ENCODE data around the gene PCNA. TPM values are rescaled to one million over a fixed set of nuclear protein-coding genes. Genes with fewer than 3 reads are reported as not detected.
A peak's percentile ranks its signal among the peaks of the same experiment; 100 is the strongest.

Gene PCNA
- total and polyA plus RNA-seq, 2 of the 4 experiments (the other 2 are of a cell fraction) = 155 to 213 TPM

GRCh38 chr20:5119143-5119434 lies 669 bp downstream of the PCNA start:
- no peak overlapping the region for H4K5ac ChIP-seq (ENCODE audit: low read depth, low read length)
- H3K4me3 ChIP-seq (ENCODE audit: insufficient read depth, low read depth, low read length) = peak overlapping the region; percentile 70
- in situ Hi-C loops (cut with MboI; ENCODE audit: low sequenced_read_pairs) = no loop called here
- H3K9me1 ChIP-seq (ENCODE audit: insufficient read depth, low read length) = no peaks in the 10 kb centered on the region
- peak overlapping the region; percentile 86 for H2AK9ac ChIP-seq (replicated peaks; ENCODE audit: low read depth, low read length, poor library complexity)
- no peak overlapping the region for H2AK5ac ChIP-seq (ENCODE audit: low read depth, low read length)
- H3K27me3 ChIP-seq (ENCODE audit: control insufficient read depth, insufficient read depth, low read length) = no peaks in the 10 kb centered on the region
- H4K20me1 ChIP-seq (ENCODE audit: insufficient read depth, low read length) = peaks cover 18% of the 10 kb centered on the region
- no peak overlapping the region for H2BK20ac ChIP-seq (ENCODE audit: low read depth, low read length)
- ATAC-seq (ENCODE audit: low read depth) (no peak), DNase-seq (no peak)
- peak overlapping the region; percentile 10 for H3K14ac ChIP-seq (replicated peaks; ENCODE audit: low read depth, low read length)
- H4K91ac ChIP-seq (ENCODE audit: insufficient read depth, low read depth, low read length) = 0 out of 2 replicates have a peak overlapping the region, but pooled peaks have one; percentile 16
- ChIA-PET CTCF (interaction anchor here (0.9 to 1.6 kb wide), 3 partner anchors 73 to 104 kb away, joined by 3 to 7 read pairs (median 4); no protein-coding TSS in a partner anchor), POLR2A (ENCODE audit: unreplicated experiment) (no interaction called here)
- peak overlapping the region; percentile 61 for H3K9ac ChIP-seq (ENCODE audit: low read depth, low read length)
- TF ChIP-seq ELK1 (IDR thresholded peaks at IDR 0.05; ENCODE audit: borderline replicate concordance, low read depth, low read length) (no peak), BHLHE40 (IDR thresholded peaks at IDR 0.05; ENCODE audit: low read depth, low read length) (no peak), MXI1 (IDR thresholded peaks at IDR 0.05; ENCODE audit: borderline replicate concordance, low read depth, low read length) (peak; percentile 75; the same call in 1 of the 2 replicates)
- 0% methylated on average over 5 of the region's 21 CpGs; no CpG with 5 or more reads in 1 of the 2 experiments for WGBS, 2 experiments (ENCODE audit: extremely low coverage in 2 of 2, insufficient read length in 1 of 2)
- peaks cover 2% of the 10 kb centered on the region for H3K4me1 ChIP-seq (ENCODE audit: control insufficient read depth, insufficient read depth, low read length)
- intact Hi-C loops (cut with micrococcal nuclease) = no loop called here
- H3K27ac ChIP-seq (ENCODE audit: insufficient read depth, low read length) = peak overlapping the region; percentile 41; the same call in 1 of the 2 replicates
- H3K18ac ChIP-seq (ENCODE audit: low read depth, low read length) = no peak overlapping the region
- no TSS peak for BruUV-seq (replicated peaks)
- H3K36me3 ChIP-seq (ENCODE audit: control insufficient read depth, insufficient read depth, low read length) = peaks cover 6% of the 10 kb centered on the region
- dilution Hi-C loops (cut with HindIII; ENCODE audit: low sequenced_read_pairs, unreplicated experiment) = no loop called here
- H3K9me3 ChIP-seq (ENCODE audit: control insufficient read depth, insufficient read depth, low read length) = no peaks in the 10 kb centered on the region
- H2BK15ac ChIP-seq (ENCODE audit: low read depth, low read length) = no peak overlapping the region
- H2BK5ac ChIP-seq (ENCODE audit: low read depth, low read length, poor library complexity, severe bottlenecking) = no peak overlapping the region
- peak overlapping the region in 1 of 2 experiments; percentile 9; a peak in 1 of 4 replicates for H4K8ac ChIP-seq (ENCODE audit: low read depth in 2 of 2, low read length in 2 of 2)
- peak overlapping the region; percentile 15; the same call in 1 of the 2 replicates for H3K4ac ChIP-seq (ENCODE audit: low read depth, low read length)
- H3K23ac ChIP-seq (ENCODE audit: low read depth, low read length) = peak overlapping the region; percentile 62
- H2BK120ac ChIP-seq (ENCODE audit: low read depth, low read length) = no peak overlapping the region
- H3K4me2 ChIP-seq (ENCODE audit: low read depth, low read length) = peak overlapping the region; percentile 87
- peaks cover 2 to 22% of the 10 kb centered on the region in 2 experiments; a peak in 2 of 4 replicates for H3K79me1 ChIP-seq (ENCODE audit: low read depth in 1 of 2, low read length in 2 of 2)
- H2AFZ ChIP-seq (replicated peaks; ENCODE audit: low read length, poor library complexity) = peak overlapping the region; percentile 92
- peak overlapping the region; percentile 61; the same call in 1 of the 2 replicates for H3K56ac ChIP-seq (ENCODE audit: extremely low read depth, insufficient read depth, low read length)
